Nephron (organoid): ENCODE measurements around the gene FASLG.

Experiments
- H3K27ac Mint-ChIP-seq, 3 experiments: 2 replicates each; pipeline ENCODE4 v1.8.0; 2020; ENCODE audit warnings: mixed read lengths in 3 of 3, mild to moderate bottlenecking in 2 of 3, moderate library complexity in 1 of 3
- H3K27me3 Mint-ChIP-seq: 2 replicates; pipeline ENCODE4 v1.8.0; 2021; ENCODE audit warnings: low read depth, mild to moderate bottlenecking, moderate library complexity, mixed read lengths
- H3K36me3 Mint-ChIP-seq: 2 replicates; pipeline ENCODE4 v1.8.0; 2020; ENCODE audit warnings: low read depth, mixed read lengths
- H3K4me1 Mint-ChIP-seq: 2 replicates; pipeline ENCODE4 v1.8.0; 2020; ENCODE audit warnings: mixed read lengths
- H3K4me3 Mint-ChIP-seq, 3 experiments: 2 replicates each; pipeline ENCODE4 v1.8.0; 2020; ENCODE audit warnings: mild to moderate bottlenecking in 3 of 3, mixed read lengths in 3 of 3, moderate library complexity in 2 of 3
- H3K9me3 Mint-ChIP-seq: 2 replicates; pipeline ENCODE4 v1.8.0; 2020; ENCODE audit warnings: mixed read lengths
- CTCF ChIP-seq, 3 experiments: fragments of 200-600 bp; sonication (generic); IDR thresholded peaks; one replicate each; pipeline ENCODE4 v1.5.0; 2021; ENCODE audit warnings: antibody characterized with exemption in 3 of 3; ENCODE audit not compliant: unreplicated experiment in 3 of 3

FASLG gene

GRCh38 chr1:172629638-172630037 lies 29.3 kb upstream of the FASLG start:
- no peak overlapping the region for H3K4me3 Mint-ChIP-seq
- H3K9me3 Mint-ChIP-seq: peaks cover 11% of the 10 kb centered on the region
- H3K4me1 Mint-ChIP-seq: no peaks in the 10 kb centered on the region
- no peaks in the 10 kb centered on the region for H3K36me3 Mint-ChIP-seq
- H3K27me3 Mint-ChIP-seq: no peaks in the 10 kb centered on the region
- no peak for TF ChIP-seq CTCF (IDR thresholded peaks at IDR 0.05; ENCODE audit: unreplicated experiment in 3 of 3)
- peak overlapping the region in 1 of 3 experiments; percentile 16 for H3K27ac Mint-ChIP-seq

- Mint-ChIP-seq H3K4me3 (no peak overlapping the region), H3K36me3 (no peaks in the 10 kb centered on the region), H3K27ac (no peak overlapping the region), H3K27me3 (no peaks in the 10 kb centered on the region), H3K4me1 (no peaks in the 10 kb centered on the region), H3K9me3 (peaks cover 11% of the 10 kb centered on the region)
- TF ChIP-seq CTCF (IDR thresholded peaks at IDR 0.05; ENCODE audit: unreplicated experiment in 3 of 3): no peak
Observed at GRCh38 chr1:172630056-172630818, 28.7 kb upstream of the FASLG start.

- Mint-ChIP-seq H3K9me3 (peaks cover 11% of the 10 kb centered on the region), H3K4me1 (no peaks in the 10 kb centered on the region), H3K4me3 (no peak overlapping the region), H3K27me3 (no peaks in the 10 kb centered on the region), H3K27ac (no peak overlapping the region), H3K36me3 (no peaks in the 10 kb centered on the region)
- no peak for TF ChIP-seq CTCF (IDR thresholded peaks at IDR 0.05; ENCODE audit: unreplicated experiment in 3 of 3)
Observed at GRCh38 chr1:172630868-172631267, 28.0 kb upstream of the FASLG start.

DNA sequence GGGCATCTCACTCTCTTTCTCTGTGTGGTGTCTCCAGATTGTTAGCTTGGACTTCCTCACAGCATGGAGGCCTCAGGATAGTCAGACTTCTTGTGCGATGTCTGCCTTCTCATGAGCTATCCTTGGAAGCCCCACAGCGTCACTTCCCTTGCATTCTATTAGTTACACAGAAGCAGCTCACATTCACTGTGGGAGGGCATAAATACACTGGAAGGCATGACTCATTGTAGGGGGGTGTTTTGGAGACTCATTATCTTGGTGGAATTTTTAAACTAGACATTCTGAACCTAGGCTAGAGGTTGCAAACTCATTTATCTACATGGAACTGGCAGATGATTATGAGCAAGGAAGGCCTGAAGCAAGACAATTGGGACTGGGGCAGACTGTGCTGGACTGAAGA lies 21.4 kb upstream of the FASLG start:
- Mint-ChIP-seq H3K27me3 (no peaks in the 10 kb centered on the region), H3K4me1 (no peaks in the 10 kb centered on the region), H3K9me3 (peaks cover under 1% of the 10 kb centered on the region), H3K36me3 (no peaks in the 10 kb centered on the region), H3K27ac (no peak overlapping the region), H3K4me3 (no peak overlapping the region)
- no peak for TF ChIP-seq CTCF (IDR thresholded peaks at IDR 0.05; ENCODE audit: unreplicated experiment in 3 of 3)

GRCh38 chr1:172638249-172638648 lies 20.7 kb upstream of the FASLG start:
- no peak overlapping the region for H3K4me3 Mint-ChIP-seq
- no peaks in the 10 kb centered on the region for H3K4me1 Mint-ChIP-seq
- no peak overlapping the region for H3K27ac Mint-ChIP-seq
- no peaks in the 10 kb centered on the region for H3K36me3 Mint-ChIP-seq
- H3K27me3 Mint-ChIP-seq: no peaks in the 10 kb centered on the region
- no peak for TF ChIP-seq CTCF (IDR thresholded peaks at IDR 0.05; ENCODE audit: unreplicated experiment in 3 of 3)
- no peaks in the 10 kb centered on the region for H3K9me3 Mint-ChIP-seq
